ENCODE results near the gene KDM8. TPM values are rescaled to one million over a fixed set of nuclear protein-coding genes. Genes with fewer than 3 reads are reported as not detected.
A peak's percentile ranks its signal among the peaks of the same experiment; 100 is the strongest.

The KDM8 gene
- total RNA-seq, 1 donor from 2014 or later: 7.7 TPM

DNA sequence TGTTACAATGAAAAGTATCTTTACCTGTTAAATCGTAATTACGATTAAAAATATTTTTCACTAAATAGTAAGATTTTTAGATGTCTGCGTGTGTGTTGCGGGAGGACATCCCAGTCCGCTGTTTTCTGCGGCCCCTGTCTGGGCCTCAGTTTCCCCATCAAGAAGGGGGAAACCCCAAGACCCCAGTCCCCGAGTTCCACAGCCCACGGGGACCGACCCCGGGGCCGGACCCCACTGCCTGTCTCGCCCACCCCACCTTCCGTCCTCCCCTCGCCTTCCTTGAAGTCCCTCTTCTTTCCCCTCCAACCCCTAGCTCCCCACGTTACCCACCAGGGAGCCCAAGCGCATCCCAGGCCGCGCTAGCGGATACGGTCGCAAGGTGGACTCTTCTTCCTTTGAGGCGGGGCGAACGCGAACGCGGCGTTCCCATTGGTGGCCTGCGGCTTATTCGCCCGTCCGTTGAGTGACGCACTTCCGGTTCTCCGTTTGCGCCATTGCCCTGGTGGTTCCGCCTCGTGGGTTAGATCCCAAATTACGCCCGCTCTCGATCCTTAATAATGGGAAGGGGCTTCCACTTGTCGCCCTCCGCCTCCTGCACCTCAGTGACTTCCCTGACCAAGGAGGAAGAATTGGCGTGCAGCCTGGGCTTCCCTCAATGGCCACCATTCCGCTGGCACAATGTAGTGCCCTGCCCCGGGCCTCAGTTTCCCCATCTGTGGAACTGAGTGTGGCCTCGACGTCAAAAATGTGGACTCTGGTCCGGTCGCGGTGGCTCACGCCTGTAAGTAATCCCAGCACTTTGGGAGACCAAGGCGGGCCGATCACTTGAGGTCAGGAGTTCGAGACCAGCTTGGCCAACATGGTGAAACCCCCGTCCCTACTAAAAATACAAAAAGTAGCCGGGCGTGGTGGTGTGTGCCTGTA is 65.3 kb downstream of the KDM8 start, which contains the start of gene NSMCE1:
TSS of gene NSMCE1 (minus strand) at position 397 of the 924 bp plus-strand sequence. CDS start 11,202 bp downstream, outside the sequence.
- peak; percentile 97 for DNase-seq (ENCODE audit: low spot score)

DNA sequence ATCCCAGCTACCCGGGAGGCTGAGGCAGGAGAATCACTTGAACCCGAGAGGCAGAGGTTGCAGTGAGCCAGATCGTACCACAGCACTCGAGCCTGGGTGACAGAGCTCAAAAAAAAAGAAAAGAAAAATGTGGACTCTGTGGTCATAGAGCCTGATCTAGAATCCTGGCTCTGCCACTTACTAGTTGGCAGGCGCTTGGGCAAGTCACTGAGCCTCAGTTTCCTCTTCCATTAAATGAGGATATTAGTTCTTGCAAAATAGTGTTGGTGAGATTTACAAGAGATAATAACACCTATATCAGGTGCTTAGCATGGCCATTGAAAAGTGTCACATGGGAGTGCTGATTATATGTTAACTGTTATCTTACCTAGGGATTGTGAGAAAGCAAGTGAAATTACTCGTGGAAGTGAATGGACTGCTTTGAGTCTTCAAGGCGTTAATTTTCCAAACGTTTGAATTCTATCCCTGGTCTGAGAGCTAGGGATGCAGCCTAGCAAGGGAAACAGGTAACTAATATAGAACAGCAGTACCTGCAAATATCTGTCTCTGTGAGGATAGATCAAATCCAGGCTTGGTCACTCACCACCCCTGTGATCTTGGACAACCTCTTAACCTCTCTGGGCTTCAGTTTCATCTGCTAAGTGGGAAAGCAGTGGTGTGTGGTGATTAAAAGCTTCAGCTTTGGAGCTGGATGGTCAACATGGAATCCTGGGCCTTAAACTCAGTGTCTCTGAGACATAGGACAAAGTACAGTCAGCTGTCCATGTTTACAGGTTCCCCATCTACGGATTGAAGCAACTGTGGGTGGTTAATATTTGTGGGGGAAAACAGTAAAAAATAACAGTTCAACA is 66.2 kb downstream of the KDM8 start:
- DNase-seq (ENCODE audit: low spot score): no peak

DNA sequence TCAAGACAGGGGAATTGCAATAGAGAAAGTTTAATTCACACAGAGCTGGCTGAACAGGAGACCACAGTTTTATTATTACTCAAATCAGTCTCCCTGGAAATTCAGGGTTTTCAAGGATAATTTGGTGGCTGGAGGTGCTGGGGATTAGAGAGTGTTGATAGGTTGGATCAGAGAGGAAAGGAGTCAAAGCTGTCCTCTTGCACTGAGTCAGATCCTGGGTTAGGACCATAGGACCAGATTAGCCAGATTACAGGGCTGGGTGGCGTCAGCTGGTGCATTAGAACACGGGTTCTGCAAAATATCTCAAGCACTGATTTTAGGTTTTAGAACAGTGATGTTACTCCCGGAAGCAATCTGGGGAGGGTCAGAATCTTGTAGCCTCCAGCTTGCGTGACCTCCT is 67.0 kb downstream of the KDM8 start:
- no peak for DNase-seq (ENCODE audit: low spot score)

Other genes with a start within 250 kb of the KDM8 start
- 0.96 TPM for gene C16orf82, start 136.6 kb upstream of the KDM8 start, total RNA-seq (ENCODE audit: insufficient read depth, low replicate concordance)
- gene NSMCE1, start 65.2 kb downstream of the KDM8 start, total RNA-seq (ENCODE audit: insufficient read depth, low replicate concordance): 45.5 TPM
- gene IL4R, start 110.4 kb downstream of the KDM8 start, total RNA-seq (ENCODE audit: insufficient read depth, low replicate concordance): 13.0 TPM
- gene IL21R, start 198.6 kb downstream of the KDM8 start, total RNA-seq (ENCODE audit: insufficient read depth, low replicate concordance): 0.72 TPM